ENCODE measurements around the gene SPEM2.

Gene SPEM2

DNA sequence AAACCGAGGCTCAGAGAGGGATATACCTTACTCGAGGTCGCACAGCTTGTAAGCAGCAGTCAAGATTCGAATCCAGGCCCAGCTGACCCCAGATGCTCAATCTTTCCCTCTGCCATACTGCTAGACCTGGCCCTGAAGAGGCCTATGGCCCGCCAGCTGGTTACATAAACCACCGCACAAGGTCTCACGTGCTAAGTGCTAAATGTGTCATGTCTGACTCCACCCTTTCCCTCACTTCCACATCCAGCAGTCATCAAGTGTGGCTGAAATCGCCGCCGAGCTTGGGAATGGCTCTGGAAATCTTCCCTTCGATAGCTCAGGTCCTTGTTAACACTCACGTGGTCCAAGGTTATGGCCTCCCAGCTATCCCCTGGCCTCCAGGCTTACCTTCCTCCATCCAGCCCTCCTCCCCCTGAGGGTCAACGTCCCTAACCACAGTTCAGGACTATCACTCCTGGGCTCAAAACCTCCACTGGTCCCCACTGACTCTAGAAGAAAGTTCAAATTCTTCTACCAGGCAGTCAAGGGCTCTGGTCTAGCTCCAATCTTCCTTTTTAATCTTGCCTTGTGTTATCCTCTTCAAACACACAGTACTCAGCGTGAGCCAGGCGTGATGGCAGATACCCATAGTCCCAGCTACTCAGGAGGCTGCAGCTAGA, 50.5 kb downstream of the SPEM2 start:
- no peak for DNase-seq

DNA sequence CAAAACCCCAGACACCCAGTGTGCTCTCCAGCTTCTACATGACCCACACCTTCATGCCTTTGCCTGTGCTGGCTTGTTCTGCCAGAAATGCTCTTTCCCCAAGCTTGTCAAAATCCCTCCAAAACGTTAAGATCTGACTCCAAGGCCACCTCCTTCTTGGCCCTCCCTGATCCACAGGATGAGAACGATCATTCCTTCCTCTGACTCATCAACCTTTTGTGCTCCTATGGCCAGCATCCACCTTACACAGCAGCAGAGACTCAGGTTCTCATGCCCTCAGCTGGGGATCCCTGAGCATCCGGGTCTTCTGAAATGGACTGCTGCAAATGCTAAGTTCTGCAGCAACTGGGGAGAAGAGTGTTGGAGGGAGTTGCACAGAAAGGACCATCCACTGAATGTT, 51.1 kb downstream of the SPEM2 start:
- no peak for DNase-seq

DNA sequence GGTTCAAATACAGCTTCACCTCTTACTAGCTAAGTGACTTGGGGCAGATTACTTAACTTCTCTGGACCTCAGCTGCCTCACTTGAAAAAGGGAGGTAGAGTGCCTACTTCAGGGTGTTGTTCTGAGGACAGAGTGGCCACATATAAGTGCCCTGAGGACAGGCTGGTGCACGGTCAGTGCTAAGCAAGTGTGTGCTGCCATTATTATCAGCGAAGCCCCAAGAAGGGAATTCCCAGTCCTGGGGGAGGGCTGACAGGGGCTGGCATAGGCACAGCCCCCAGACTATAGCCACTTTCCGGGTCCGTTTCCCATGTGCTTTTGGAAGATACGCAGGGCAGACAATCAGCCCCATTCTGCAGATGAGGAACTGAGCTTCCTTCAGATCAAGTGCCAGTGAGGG, 51.5 kb downstream of the SPEM2 start:
- DNase-seq = no peak
